HG02938 (cell line): ENCODE results near the gene EEA1.
A peak's percentile ranks its signal among the peaks of the same experiment; 100 is the strongest.
"Not testable (repeated sequence)": the region's sequence is repeated elsewhere in the genome, so short reads cannot be mapped to it uniquely, and the experiment has no call there.

Experiments used
- ATAC-seq: cut with Tn5 transposase; IDR thresholded peaks from one replicate; pipeline ENCODE4 v1.9.1; 2021; ENCODE audit warnings: mild to moderate bottlenecking, moderate library complexity; ENCODE audit not compliant: unreplicated experiment

The EEA1 gene

DNA sequence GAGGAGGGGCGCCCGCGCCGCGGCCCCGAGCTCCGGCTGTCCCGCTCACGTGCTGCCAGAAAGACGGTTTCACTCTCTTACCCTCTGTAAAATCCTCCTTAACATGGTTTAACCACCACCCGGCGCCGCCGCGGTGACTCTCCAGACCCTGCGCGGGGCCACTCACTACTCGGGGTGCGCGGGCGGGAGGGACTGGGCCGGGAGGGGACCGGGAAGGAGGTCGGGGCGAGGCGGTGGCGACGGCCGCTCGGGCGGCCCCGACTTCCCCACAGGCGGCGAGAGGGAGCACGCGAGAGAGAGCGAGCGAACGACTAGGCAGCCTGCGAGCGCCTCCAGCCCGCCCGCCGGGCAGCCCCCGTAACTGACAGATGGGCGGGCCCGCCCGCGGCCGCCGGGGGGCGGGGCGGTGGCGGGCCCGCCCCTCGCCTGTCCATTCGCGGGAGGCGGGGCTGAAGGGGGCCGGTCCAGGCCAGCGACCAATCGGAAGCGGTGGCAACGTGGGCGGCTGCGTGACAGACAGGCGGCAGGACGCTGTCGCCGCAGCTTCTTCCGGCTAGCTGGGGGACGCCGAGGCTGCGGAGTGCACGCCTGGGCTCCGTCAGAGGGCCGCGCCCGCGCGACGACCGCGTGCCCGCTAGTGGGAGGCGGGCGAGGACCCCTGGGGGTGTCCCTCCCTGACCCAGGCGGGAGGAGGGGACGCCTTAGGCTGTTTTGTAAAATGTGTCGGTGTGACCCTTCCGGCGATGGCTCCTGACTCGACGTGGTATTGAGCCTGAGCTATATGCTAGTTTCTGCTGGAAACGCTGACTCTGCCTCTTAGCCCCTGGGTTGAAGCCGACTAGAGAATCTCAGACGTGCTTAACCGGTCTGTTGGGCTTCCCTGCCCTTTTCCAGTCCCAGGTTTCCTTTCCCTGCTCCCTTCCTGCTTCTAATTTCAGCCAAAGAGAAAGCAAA lies at the start of gene EEA1:
EEA1 (minus strand) TSS at position 334 of the 954 bp plus-strand sequence; CDS start at position 105, 229 bp downstream.
- ATAC-seq = peak; percentile 84

DNA sequence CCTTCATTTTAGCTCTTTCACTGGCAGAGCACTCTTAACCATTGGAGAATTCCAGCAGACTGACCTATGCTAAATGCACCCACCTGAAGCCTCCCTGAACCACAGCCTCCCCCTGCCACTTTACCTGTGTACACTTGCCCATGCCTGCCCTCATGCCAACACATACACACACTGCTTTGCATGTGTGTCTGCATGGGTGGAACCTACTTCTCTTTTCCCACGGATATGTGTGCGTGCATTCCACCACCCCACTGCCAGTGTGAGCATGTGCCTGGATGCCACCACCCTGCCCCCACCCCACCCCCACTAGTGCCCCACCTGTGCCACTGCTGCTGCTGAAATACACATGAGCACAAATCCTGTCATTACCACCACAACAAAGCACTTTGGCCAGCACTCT lies 49.5 kb upstream of the EEA1 start:
- no peak for ATAC-seq

DNA sequence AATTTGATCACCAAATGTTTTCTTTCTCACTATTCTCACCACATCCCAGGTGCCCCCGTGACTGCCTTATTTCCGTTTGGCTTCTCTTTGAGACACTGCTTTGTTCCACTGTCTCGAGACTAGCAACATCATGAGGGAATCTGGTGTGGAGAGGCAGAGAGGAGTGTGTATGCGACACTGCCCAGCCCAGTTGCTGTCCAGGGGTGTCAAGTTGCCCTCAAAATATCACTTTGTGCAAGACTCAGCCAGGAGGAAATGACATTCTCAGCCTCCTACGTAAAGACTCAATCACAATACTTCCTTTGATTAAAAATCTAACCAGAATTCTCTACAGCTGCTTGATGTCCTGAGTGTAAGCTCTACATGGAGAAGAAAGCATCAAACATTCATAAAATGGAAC lies 48.2 kb upstream of the EEA1 start:
- no peak for ATAC-seq

DNA sequence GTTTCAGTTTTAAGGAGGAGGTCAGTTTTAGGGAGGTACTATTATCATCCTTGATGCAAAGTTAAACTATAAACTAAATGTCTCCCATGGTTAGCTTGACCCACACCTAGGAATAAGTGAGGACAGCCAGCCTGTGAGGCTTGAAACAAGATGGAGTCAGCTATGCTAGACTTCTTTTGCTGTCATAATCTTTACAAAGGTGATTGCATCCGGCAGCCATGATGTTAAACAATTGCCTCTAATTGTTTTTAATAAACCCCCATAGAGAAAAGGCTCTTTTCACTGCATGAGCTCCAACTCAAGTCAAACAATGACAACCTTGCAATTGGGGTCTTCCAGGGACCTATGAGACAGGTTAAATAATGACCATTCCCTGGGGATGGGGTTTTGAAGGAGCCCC lies 45.7 kb upstream of the EEA1 start:
- no peak for ATAC-seq

DNA sequence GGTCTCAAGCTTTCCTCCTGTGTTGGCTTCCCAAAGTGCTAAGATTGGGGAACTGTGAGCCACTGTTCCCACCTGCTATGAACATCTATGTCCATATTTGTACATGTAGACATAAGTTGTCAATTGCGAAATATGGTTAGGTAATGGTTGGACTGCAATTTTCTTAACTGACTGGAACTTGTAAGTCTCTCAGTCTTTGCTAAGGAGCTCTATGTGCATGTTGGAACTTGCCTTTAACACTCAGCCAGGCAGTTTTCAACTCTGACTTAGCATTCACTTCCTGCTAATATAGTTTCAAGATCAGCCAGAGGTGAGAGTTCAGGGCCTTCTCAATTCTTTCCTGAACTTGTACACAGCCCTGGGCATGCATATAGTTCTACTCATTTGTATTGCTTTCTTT lies 44.5 kb upstream of the EEA1 start:
- peak; percentile 41 for ATAC-seq

DNA sequence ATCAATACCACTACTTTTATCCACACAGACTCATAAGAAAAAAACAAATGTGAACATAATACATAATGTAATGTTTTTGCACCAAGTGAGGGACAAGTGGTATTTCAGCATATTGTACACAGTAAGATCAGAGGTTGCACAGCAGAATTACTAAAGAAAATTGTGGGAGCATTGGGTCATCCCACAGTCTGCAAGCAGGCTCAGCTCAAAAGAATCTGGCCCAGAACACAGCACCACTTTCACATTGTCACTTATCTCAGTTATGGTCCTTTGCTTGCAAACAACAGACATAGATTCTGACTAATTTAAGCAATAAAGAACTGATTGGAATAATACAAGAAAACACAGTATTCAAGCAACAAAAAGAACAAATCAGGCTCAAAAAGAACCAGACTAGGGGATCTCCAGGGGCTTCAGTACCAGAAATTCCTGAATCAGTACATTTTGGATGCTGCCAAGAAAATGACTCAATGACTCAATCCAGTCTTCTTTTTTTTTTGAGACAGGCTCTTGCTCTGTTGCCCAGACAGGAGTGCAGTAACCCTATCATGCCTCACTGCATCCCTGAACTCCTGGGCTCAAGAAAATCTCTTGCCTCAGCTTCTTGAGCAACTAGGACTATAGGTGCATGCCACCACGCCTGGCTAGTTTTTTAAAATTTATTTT lies 42.9 kb upstream of the EEA1 start:
- ATAC-seq = no peak

DNA sequence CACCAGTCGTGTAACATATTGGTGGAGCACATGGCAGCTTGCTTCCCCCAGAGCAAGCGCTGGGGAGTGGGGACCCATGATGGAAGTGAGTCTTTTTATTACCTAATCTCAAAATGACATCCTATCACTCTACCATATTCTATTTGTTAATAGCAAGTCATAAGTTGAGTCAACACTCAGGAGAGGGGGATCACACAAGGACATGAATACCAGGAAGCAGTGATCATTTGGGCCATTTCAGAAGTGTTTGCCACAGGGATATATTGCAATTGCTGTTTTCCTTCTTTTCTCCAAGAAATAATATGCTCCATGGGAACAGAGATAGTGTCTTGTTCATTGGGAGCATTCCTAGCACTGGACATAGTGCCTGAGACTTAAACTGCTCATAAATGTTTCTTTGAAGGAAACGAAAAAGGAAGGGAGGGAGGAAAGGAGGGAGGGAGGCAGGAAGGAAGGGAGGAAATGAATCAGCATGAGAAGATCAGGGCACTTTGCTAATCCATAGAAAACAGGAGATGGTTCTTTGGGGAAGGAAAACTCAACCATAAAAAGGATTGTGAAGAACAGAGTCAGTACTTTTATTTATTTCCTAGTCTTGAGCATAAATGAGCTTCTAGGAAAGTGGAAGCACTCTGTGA lies 39.2 kb upstream of the EEA1 start:
- no peak for ATAC-seq

DNA sequence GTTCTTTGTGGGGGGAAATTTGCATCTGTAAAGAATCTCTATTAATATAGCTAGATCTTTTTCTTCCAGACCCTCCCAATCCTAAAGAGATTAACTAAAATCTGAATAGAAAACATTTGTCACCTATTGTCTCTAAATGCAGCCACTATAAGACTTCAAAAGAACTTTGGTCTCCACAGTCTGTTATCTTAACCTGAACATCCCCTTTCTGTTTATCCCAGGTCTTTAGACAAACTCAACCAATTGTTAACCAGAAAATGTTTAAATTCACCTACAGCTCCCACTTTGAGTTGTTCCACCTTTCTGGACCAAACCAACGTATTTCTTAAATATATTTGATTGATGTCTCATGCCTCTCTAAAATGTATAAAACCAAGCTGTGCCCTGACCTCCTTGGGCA lies 35.3 kb upstream of the EEA1 start:
- ATAC-seq = not testable (repeated sequence)

DNA sequence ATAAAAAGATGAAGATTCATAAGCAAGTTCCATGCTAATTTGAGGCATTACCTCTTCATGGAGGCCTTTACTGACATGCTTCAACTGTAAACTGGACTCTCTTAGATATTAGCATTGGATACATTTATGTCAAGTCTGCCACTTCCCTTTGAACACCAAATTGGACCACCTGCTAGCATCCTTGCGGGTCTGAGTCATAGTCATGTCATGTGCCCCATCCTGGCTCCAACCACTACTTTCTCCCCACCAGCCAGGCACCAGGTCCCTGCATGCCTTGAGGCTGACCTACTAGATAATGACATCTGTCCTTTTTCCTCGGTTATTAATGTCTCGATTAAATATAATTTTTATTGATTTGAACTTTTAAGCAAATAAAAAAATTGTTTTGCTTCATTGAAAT lies 32.9 kb upstream of the EEA1 start:
- ATAC-seq = no peak

DNA sequence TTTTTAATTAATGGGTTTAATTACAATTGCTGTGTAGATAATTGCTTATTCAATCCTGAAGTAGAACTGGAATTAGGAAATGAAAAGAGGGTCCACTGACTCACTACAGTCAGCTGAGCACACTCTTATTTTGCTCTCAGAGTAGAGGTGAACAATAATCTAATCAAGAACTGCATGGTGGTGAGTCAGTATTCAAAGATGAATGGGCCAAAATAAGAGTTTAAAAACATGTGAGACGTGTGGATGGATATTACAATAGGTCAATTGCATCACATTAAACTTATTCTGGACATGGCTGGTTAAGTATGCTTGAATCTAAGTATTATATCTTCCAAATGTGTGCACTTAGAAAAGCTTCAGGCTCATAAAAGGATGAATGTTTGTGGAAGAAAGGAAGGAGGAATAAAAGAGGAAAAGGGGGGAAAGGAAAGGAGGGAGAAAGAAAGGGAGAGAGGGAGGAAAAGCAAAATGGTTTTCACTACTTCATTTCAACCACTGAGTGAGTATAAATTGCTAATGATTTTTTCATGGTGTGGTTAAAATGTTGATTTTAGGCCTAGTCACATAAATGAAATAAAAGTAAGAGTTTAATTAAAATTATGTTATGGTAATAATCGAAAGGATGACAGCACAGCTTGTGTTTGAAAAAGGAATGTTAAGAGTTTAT lies 27.0 kb upstream of the EEA1 start:
- no peak for ATAC-seq

DNA sequence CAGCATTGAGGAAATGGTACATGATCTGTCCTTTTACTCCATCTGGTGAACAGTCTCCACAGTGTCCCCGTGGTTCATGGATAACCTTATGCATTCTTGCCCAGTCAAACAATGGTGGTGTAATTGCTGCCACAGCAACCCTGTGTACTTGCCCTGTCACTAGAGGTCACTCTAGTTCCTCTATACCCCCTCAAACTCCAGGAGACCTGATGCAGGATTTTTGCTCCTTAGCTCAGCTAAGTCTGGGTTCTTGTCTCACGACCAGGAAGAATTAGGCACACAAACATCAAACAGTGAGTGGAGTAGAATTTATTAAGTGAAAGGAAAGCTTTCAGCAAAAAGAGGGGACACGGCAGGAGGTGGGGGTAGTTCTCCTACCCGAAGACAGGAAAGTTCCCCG lies 24.7 kb upstream of the EEA1 start:
- no peak for ATAC-seq

DNA sequence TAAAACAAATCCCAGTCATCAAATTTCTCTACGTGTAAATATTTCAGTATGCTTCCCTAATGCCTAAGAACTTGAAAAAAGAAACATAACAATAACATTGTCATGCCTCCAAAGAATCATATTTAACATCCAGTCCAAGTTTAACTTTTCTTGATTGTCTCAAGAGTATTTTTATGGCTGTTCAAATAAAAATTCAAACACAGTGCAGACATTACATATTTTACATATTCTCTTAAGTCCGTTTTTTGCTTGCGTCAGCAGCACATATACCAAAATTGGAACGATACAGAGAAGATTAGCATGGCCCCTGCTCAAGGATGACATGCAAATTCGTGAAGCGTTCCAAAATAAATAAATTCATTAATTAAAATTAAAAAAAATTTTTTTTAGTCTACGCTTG lies 23.3 kb upstream of the EEA1 start:
- no peak for ATAC-seq

DNA sequence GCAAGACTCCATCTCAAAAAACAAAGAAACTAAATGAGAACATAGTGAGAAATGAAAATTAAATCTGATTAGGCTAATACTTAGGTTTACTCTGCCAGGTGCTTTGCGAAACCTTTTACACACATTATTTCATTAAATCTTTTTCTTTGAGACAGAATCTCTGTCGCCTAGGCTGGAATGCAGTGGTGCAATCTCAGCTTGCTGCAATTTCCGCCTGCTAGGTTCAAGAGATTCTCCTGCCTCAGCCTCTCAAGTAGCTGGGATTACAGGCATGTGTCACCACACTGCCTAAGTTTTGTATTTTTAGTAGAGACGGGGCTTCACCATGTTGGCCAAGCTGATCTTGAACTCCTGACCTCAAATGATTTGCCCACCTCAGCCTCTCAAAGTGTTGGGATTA lies 21.9 kb upstream of the EEA1 start:
- no peak for ATAC-seq

DNA sequence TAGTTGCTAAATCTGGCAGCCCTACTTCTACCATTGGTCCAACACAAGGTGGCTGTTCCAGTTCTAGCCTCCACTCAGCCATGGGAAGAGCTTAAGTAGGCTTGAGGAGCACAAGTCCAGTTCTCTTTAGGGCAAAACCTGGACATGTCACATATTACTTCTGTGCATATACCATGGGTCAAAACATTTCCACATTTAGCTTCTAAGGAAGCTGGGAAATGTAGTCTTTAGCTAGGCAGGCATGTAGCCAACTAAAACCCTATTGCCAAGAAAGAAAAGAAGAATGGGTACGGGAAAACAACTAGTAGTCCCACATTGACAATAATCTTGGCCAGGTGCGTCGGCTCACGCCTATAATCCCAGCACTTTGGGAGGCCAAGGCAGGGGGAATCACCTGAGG lies 20.9 kb upstream of the EEA1 start:
- no peak for ATAC-seq

DNA sequence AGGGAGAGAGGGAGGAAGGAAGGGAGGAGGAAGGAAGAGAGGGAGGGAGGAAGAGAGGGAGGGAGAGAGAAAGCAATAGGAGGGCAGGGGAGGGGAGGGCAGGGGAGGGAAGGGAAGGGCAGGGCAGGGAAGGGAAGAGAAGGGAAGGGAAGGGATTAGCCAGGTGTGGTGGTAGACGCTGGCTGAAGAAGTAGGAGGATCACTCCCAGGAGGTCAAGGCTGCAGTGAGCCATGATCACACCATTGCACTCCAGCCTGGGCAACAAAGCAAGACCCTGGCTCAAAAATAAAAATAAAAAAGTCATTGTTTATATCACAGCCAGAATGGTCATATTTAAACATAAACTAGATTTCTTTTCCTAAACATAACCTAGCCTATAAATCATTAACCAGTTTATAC lies 20.4 kb upstream of the EEA1 start:
- no peak for ATAC-seq

DNA sequence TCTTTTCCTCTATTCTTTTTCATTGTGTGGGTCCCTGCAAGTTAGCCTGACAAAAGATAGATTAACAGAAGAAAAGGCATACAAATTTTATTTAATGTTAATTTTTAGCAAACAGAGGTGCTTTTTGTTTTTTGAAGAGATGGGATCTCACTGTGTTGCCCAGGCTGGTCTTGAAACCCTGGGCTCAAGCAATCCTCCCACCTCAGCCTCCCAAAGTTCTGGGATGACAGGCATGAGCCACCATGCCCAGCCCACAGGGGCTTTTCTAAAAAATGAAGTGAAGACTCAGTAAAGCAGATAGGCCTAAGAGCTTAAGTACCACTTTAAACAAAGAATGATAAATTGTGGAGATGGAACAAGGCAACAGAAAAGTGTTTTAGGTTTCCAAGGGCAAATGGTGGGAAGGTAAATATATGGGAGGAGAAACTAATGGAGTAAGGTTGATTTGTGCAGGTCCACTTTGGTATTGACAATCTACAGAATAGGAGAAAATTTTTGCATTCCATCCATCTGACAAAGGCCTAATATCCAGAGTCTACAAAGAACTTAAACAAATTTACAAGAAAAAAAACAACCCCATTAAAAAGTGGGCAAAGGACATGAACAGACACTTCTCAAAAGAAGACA lies 18.6 kb upstream of the EEA1 start:
- no peak for ATAC-seq

DNA sequence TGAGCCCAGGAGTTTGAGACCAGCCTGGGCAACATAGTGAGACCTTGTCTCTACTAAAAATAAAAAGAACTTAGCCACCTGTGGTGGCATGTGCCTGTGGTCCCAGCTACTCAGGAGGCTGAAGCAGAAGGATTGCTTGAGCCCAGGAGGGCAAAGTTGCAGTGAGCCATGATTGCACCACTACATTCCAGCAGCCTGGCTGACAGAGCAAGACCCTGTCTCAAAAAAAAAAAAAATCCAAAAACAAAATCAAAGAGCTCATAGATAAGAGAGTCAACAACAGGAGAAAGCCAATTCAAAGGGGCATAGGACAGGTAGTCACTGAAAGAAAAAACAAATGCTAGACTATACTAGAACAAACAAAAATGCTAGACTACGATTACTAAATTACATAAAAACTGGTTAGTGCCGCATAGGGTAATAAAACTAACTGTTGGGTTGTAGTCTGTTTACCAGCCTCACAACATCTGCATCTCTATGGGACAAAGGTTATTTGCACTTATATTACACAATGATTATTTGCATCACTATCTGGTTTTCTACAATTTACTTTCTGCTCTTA lies 16.6 kb upstream of the EEA1 start:
- ATAC-seq = no peak

DNA sequence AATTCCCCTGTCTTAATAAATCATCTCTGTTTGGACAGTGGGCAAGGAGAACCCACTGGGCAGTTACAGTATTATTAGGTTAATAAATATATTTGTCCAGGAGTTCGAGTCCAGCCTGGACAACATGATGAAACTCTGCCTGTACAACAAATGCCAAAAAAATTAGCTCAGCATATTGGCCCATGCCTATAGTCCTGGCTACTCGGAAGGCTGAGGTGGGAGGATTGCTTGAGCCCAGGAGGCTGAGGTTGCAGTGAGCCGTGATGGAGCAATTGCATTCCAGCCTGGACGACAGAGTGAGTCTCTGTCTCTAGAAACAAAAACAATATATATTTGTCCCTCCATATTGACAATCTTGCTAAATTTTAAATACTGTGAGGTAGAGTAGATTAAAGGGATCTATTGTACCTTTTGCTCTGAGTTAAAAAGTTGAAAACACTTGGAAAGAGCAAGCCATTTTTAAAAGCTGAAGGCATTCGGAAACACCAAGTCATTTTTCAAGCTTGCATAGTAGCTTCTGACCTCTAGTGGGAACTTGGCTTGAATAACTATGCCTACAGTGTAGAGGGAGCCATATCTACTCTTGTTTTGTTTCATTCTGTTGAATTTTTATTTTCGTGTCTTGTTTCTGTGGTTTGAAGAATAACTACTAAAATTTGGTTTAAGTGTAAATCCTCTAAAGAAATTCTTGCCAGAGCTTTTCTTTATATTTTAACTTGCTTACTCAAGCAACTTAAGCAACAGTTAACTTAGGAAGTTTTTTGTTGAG lies 14.6 kb upstream of the EEA1 start:
- peak; percentile 73 for ATAC-seq

DNA sequence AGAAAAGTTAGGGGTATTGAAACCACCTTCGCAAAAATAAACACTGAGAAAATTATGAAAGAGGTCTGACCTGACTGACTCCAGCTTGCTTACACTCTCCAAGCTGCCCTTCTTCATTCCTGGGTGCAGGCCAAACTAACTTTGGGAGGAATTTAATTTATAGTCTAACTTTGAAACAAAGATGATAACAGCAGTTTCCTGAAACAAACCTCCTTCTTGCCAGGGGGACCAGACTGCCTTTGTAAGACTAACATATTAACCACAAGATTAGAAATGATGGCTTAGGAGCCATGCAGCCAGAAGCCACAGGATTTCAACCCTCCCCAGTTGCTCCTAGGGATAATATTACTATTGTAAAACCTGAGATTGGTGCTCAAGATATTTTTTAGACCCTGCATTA lies 13.8 kb upstream of the EEA1 start:
- no peak for ATAC-seq

DNA sequence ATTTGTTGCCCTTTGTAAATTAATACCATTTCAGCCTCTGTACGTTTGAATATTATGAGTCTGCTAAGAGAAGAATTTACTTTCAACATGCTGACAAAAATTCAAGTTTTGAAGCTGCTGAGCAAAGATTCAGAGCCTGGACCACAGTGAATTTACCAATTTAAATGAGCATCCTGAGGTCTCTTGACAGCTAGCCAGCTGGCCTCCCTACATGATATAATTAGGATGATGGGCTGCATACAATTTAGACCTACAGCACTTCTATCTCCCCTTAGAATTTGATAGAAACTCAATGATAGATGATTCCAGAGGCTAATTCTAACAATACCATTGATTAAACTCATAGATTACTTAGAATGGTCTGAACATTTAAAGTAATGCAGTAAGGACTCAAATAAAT lies 10.0 kb upstream of the EEA1 start:
- no peak for ATAC-seq
